ENCODE results near the gene CLRN3.

CLRN3 gene

DNA sequence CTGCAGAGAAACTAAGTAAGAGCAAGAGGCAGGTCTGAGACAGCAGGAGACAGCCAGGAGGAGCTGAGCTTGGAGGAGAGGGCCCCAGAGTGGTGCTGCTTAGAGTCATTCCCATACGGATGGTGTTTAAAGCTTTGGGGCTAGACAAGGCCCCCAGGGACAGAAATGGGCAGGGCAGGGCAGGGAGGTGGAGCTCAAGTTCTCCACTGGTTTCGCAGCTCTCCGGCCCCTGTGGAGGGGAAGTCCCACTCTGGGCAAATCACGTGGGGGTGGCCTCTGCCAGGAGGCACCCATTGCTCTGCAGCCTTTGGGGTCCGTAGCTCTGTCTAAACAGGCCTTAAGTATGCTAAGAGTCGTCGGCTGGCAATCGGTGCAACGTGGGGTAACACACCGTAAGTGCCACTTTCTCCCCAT, 13.1 kb upstream of the CLRN3 start:
- WGBS (ENCODE audit: extremely low coverage, insufficient coverage, insufficient read length) = no CpG with 5 or more reads among the region's 10 CpGs
- Histone ChIP-seq H4K91ac (ENCODE audit: low read depth, low read length) (no peak overlapping the region), H3K27ac (ENCODE audit: low read depth, low read length) (no peak overlapping the region), H3K9me3 (ENCODE audit: insufficient read depth, low read depth, low read length) (peaks cover 3% of the 10 kb centered on the region), H2BK120ac (ENCODE audit: insufficient read depth, low read length, poor library complexity) (no peak overlapping the region), H3K9ac (ENCODE audit: low read length) (no peak overlapping the region), H3K4ac (ENCODE audit: low read depth, low read length) (no peak overlapping the region), H4K8ac (ENCODE audit: low read depth, low read length) (no peak overlapping the region), H3K4me2 (ENCODE audit: low read length) (no peak overlapping the region), H2AFZ (ENCODE audit: insufficient read depth, low read length, poor library complexity) (no peak overlapping the region), H2BK12ac (ENCODE audit: low read length) (no peak overlapping the region), H2AK5ac (ENCODE audit: low read length) (no peak overlapping the region), H4K12ac (ENCODE audit: low read depth, low read length) (no peak overlapping the region), H3K23ac (ENCODE audit: low read length) (no peak overlapping the region), H3K36me3 (ENCODE audit: control insufficient read depth in 1 of 2, insufficient read depth in 2 of 2, low read length in 2 of 2) (no peaks in the 10 kb centered on the region), H3K4me1 (ENCODE audit: control insufficient read depth in 1 of 2, insufficient read depth in 2 of 2, low read length in 2 of 2) (peaks cover 15 to 26% of the 10 kb centered on the region in 2 experiments), H2BK5ac (ENCODE audit: low read depth, low read length, poor library complexity) (no peak overlapping the region), H3K79me2 (ENCODE audit: control insufficient read depth, insufficient read depth, low read length, poor library complexity) (peaks cover 4% of the 10 kb centered on the region), H3K14ac (ENCODE audit: low read length) (no peak overlapping the region), H3K79me1 (ENCODE audit: low read length) (peaks cover 18% of the 10 kb centered on the region), H3K4me3 (ENCODE audit: low read depth, low read length) (no peak overlapping the region), H3K27me3 (ENCODE audit: insufficient read depth, low read length) (no peaks in the 10 kb centered on the region), H3K18ac (ENCODE audit: low read length) (no peak overlapping the region)
- DNase-seq = no peak

DNA sequence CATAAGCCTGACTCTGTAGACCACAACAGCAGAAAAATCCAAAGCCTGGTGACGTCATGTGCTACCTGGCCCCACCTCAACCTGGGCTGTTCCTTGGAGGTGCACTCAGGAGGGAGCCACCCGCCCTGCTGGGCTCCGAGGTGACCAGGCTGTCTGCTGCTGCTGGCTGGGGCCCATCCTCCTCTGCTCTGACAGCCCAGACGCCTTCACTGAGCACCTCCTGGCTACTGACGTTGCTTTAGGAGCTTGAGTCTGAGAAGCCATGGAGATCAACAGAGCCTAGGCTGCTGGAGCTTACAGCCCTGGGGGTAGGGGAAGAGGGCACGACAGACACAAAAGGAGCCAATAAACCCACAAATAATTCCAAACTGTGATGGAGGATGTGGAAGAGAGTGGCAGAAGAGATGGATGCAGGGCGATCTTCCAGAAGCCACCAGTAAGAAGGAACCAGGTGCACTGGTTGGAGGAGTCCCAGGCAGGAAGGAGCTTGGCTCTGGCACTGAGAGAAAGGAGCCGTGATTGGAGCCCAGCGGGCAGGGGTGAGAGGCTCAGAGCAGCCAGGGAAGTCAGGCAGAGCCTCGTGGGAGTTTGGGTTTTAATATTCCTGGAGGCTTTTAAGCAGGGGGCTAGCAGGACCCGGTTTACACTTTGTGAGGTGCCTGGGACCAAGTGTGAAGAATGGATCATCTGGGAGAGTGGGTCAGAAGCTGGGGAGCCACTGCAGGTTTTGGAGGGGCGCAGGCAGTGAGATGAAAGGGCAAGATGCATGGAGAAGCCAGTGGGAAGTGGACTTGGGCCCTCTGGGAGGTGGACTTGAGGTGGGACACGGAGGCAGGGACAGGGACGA, 12.5 kb upstream of the CLRN3 start:
- Histone ChIP-seq H2AK5ac (ENCODE audit: low read length) (no peak overlapping the region), H3K18ac (ENCODE audit: low read length) (no peak overlapping the region), H3K4me3 (ENCODE audit: low read depth, low read length) (no peak overlapping the region), H3K4me1 (ENCODE audit: control insufficient read depth in 1 of 2, insufficient read depth in 2 of 2, low read length in 2 of 2) (peaks cover 15 to 25% of the 10 kb centered on the region in 2 experiments), H4K8ac (ENCODE audit: low read depth, low read length) (no peak overlapping the region), H3K79me1 (ENCODE audit: low read length) (peaks cover 18% of the 10 kb centered on the region), H3K4me2 (ENCODE audit: low read length) (no peak overlapping the region), H4K12ac (ENCODE audit: low read depth, low read length) (no peak overlapping the region), H2AFZ (ENCODE audit: insufficient read depth, low read length, poor library complexity) (no peak overlapping the region), H3K27me3 (ENCODE audit: insufficient read depth, low read length) (no peaks in the 10 kb centered on the region), H3K79me2 (ENCODE audit: control insufficient read depth, insufficient read depth, low read length, poor library complexity) (peaks cover 4% of the 10 kb centered on the region), H3K9me3 (ENCODE audit: insufficient read depth, low read depth, low read length) (peaks cover 3% of the 10 kb centered on the region), H4K91ac (ENCODE audit: low read depth, low read length) (no peak overlapping the region), H3K4ac (ENCODE audit: low read depth, low read length) (no peak overlapping the region), H2BK12ac (ENCODE audit: low read length) (no peak overlapping the region), H3K14ac (ENCODE audit: low read length) (no peak overlapping the region), H2BK120ac (ENCODE audit: insufficient read depth, low read length, poor library complexity) (no peak overlapping the region), H3K36me3 (ENCODE audit: control insufficient read depth in 1 of 2, insufficient read depth in 2 of 2, low read length in 2 of 2) (no peaks in the 10 kb centered on the region), H3K9ac (ENCODE audit: low read length) (no peak overlapping the region), H3K27ac (ENCODE audit: low read depth, low read length) (no peak overlapping the region), H2BK5ac (ENCODE audit: low read depth, low read length, poor library complexity) (no peak overlapping the region), H3K23ac (ENCODE audit: low read length) (no peak overlapping the region)
- no peak for DNase-seq
- WGBS (ENCODE audit: extremely low coverage, insufficient coverage, insufficient read length) = no CpG with 5 or more reads among the region's 14 CpGs

- no peaks in the 10 kb centered on the region for H3K36me3 ChIP-seq (ENCODE audit: control insufficient read depth in 1 of 2, insufficient read depth in 2 of 2, low read length in 2 of 2)
- H3K9ac ChIP-seq (ENCODE audit: low read length) = no peak overlapping the region
- no peak overlapping the region for H3K27ac ChIP-seq (ENCODE audit: low read depth, low read length)
- H4K12ac ChIP-seq (ENCODE audit: low read depth, low read length) = no peak overlapping the region
- no peak overlapping the region for H3K4ac ChIP-seq (ENCODE audit: low read depth, low read length)
- H3K4me3 ChIP-seq (ENCODE audit: low read depth, low read length) = no peak overlapping the region
- H4K91ac ChIP-seq (ENCODE audit: low read depth, low read length) = no peak overlapping the region
- no peak overlapping the region for H3K14ac ChIP-seq (ENCODE audit: low read length)
- no peak overlapping the region for H2BK120ac ChIP-seq (ENCODE audit: insufficient read depth, low read length, poor library complexity)
- no peak overlapping the region for H3K18ac ChIP-seq (ENCODE audit: low read length)
- H2AFZ ChIP-seq (ENCODE audit: insufficient read depth, low read length, poor library complexity) = no peak overlapping the region
- H2BK12ac ChIP-seq (ENCODE audit: low read length) = no peak overlapping the region
- H3K4me1 ChIP-seq (ENCODE audit: control insufficient read depth in 1 of 2, insufficient read depth in 2 of 2, low read length in 2 of 2) = peaks cover 15 to 19% of the 10 kb centered on the region in 2 experiments
- H3K4me2 ChIP-seq (ENCODE audit: low read length) = no peak overlapping the region
- DNase-seq = no peak
- no peak overlapping the region for H2BK5ac ChIP-seq (ENCODE audit: low read depth, low read length, poor library complexity)
- no peak overlapping the region for H2AK5ac ChIP-seq (ENCODE audit: low read length)
- no peak overlapping the region for H3K23ac ChIP-seq (ENCODE audit: low read length)
- no CpG with 5 or more reads among the region's 5 CpGs for WGBS (ENCODE audit: extremely low coverage, insufficient coverage, insufficient read length)
- peaks cover 3% of the 10 kb centered on the region for H3K9me3 ChIP-seq (ENCODE audit: insufficient read depth, low read depth, low read length)
- peaks cover 18% of the 10 kb centered on the region for H3K79me1 ChIP-seq (ENCODE audit: low read length)
- no peak overlapping the region for H4K8ac ChIP-seq (ENCODE audit: low read depth, low read length)
- H3K79me2 ChIP-seq (ENCODE audit: control insufficient read depth, insufficient read depth, low read length, poor library complexity) = peaks cover 4% of the 10 kb centered on the region
- no peaks in the 10 kb centered on the region for H3K27me3 ChIP-seq (ENCODE audit: insufficient read depth, low read length)
Observed at GRCh38 chr10:127904311-127905000, 11.7 kb upstream of the CLRN3 start.

GRCh38 chr10:127903789-127904188, 11.0 kb upstream of the CLRN3 start:
- H3K36me3 ChIP-seq (ENCODE audit: control insufficient read depth in 1 of 2, insufficient read depth in 2 of 2, low read length in 2 of 2) = no peaks in the 10 kb centered on the region
- no CpG with 5 or more reads among the region's 5 CpGs for WGBS (ENCODE audit: extremely low coverage, insufficient coverage, insufficient read length)
- H3K9me3 ChIP-seq (ENCODE audit: insufficient read depth, low read depth, low read length) = no peaks in the 10 kb centered on the region
- no peak overlapping the region for H2BK5ac ChIP-seq (ENCODE audit: low read depth, low read length, poor library complexity)
- H3K4ac ChIP-seq (ENCODE audit: low read depth, low read length) = no peak overlapping the region
- no peak overlapping the region for H2AK5ac ChIP-seq (ENCODE audit: low read length)
- no peak overlapping the region for H3K4me2 ChIP-seq (ENCODE audit: low read length)
- H3K23ac ChIP-seq (ENCODE audit: low read length) = no peak overlapping the region
- DNase-seq = no peak
- H3K27me3 ChIP-seq (ENCODE audit: insufficient read depth, low read length) = no peaks in the 10 kb centered on the region
- peaks cover 13% of the 10 kb centered on the region for H3K79me1 ChIP-seq (ENCODE audit: low read length)
- no peak overlapping the region for H3K4me3 ChIP-seq (ENCODE audit: low read depth, low read length)
- H4K12ac ChIP-seq (ENCODE audit: low read depth, low read length) = no peak overlapping the region
- H2BK120ac ChIP-seq (ENCODE audit: insufficient read depth, low read length, poor library complexity) = no peak overlapping the region
- no peak overlapping the region for H3K14ac ChIP-seq (ENCODE audit: low read length)
- no peak overlapping the region for H3K27ac ChIP-seq (ENCODE audit: low read depth, low read length)
- no peak overlapping the region for H2BK12ac ChIP-seq (ENCODE audit: low read length)
- no peak overlapping the region for H4K91ac ChIP-seq (ENCODE audit: low read depth, low read length)
- peaks cover 9 to 14% of the 10 kb centered on the region in 2 experiments for H3K4me1 ChIP-seq (ENCODE audit: control insufficient read depth in 1 of 2, insufficient read depth in 2 of 2, low read length in 2 of 2)
- H3K79me2 ChIP-seq (ENCODE audit: control insufficient read depth, insufficient read depth, low read length, poor library complexity) = peaks cover 4% of the 10 kb centered on the region
- H2AFZ ChIP-seq (ENCODE audit: insufficient read depth, low read length, poor library complexity) = no peak overlapping the region
- H3K18ac ChIP-seq (ENCODE audit: low read length) = no peak overlapping the region
- no peak overlapping the region for H3K9ac ChIP-seq (ENCODE audit: low read length)
- no peak overlapping the region for H4K8ac ChIP-seq (ENCODE audit: low read depth, low read length)

Measured in trophoblast cell (in vitro differentiated cells and primary cell).